Gastroesophageal sphincter (tissue), 3 donors: ENCODE measurements around the gene KLC1.

Experiments used
- CTCF ChIP-seq, 4 experiments: fragments of 200-600 bp in 2 of 4; fragments of 450-650 bp in 2 of 4; sonication (generic) in 1 of 4; IDR thresholded peaks; one replicate each; pipeline ENCODE4 v1.5.1; 2017 to 2019; ENCODE audit warnings: antibody characterized with exemption in 4 of 4, mild to moderate bottlenecking in 2 of 4, moderate library complexity in 2 of 4
- EP300 ChIP-seq: sonication (generic); formaldehyde crosslinking; IDR thresholded peaks from one replicate; pipeline ENCODE4 v1.6.1; 2017; ENCODE audit warnings: antibody characterized with exemption, mild to moderate bottlenecking
- POLR2A ChIP-seq, 2 donors: fragments of 450-650 bp; IDR thresholded peaks; one replicate each; pipeline ENCODE4 v1.6.1; 2017; ENCODE audit warnings: antibody characterized with exemption in 2 of 2, mild to moderate bottlenecking in 2 of 2, moderate library complexity in 1 of 2
- POLR2AphosphoS5 ChIP-seq: sonication (generic); formaldehyde crosslinking; IDR thresholded peaks from one replicate; pipeline ENCODE4 v1.6.1; 2017; ENCODE audit warnings: antibody characterized with exemption

GRCh38 chr14:103593577-103593976, 35.4 kb upstream of the KLC1 start:
- TF ChIP-seq POLR2A (IDR thresholded peaks at IDR 0.05) = no peak
- TF ChIP-seq POLR2AphosphoS5 = no peak
- no peak for TF ChIP-seq CTCF (IDR thresholded peaks at IDR 0.05)
- no peak for TF ChIP-seq EP300
